ENCODE data around the gene GEMIN2. TPM values are rescaled to one million over a fixed set of nuclear protein-coding genes. Genes with fewer than 3 reads are reported as not detected.
"Not testable (repeated sequence)": the region's sequence is repeated elsewhere in the genome, so short reads cannot be mapped to it uniquely, and the experiment has no call there.

Gene GEMIN2
- total RNA-seq, 2 donors from 2014 or later, result 35.2 to 41.7 TPM

GRCh38 chr14:39138440-39138839 is 24.3 kb downstream of the GEMIN2 start:
- no peak for TF ChIP-seq CTCF (conservative IDR thresholded peaks at IDR 0.05)
- Histone ChIP-seq H3K9me3 (ENCODE audit: control insufficient read depth, low read length) (peaks cover 14% of the 10 kb centered on the region), H3K4me1 (ENCODE audit: control insufficient read depth, insufficient read depth, low read length) (no peaks in the 10 kb centered on the region), H3K27me3 (ENCODE audit: control insufficient read depth, insufficient read depth, low read length, poor library complexity, severe bottlenecking) (no peaks in the 10 kb centered on the region), H3K27ac (ENCODE audit: low read depth, low read length) (no peak overlapping the region), H3K36me3 (ENCODE audit: control insufficient read depth, insufficient read depth, low read length) (peaks cover 56% of the 10 kb centered on the region), H3K9ac (ENCODE audit: extremely low read depth, low read length, poor library complexity, severe bottlenecking) (no peak overlapping the region), H3K4me3 (ENCODE audit: low read length) (no peak overlapping the region)
- 83 to 100% methylated on average over 1 of the region's 1 CpG for WGBS, 2 experiments (ENCODE audit: insufficient coverage in 1 of 2, insufficient read length in 1 of 2)
- H3K36me3 Mint-ChIP-seq (ENCODE audit: low read depth), result peaks cover 85% of the 10 kb centered on the region
- no peak for DNase-seq
- H3K27me3 Mint-ChIP-seq (ENCODE audit: insufficient read depth), result peaks cover 2% of the 10 kb centered on the region
- no peak overlapping the region for H3K27ac Mint-ChIP-seq
- no peak overlapping the region for H3K4me3 Mint-ChIP-seq
- peaks cover 35% of the 10 kb centered on the region for H3K9me3 Mint-ChIP-seq
- no peaks in the 10 kb centered on the region for H3K4me1 Mint-ChIP-seq

GRCh38 chr14:39140170-39140569 is 26.0 kb downstream of the GEMIN2 start:
- Histone ChIP-seq H3K27ac (ENCODE audit: low read depth, low read length) (no peak overlapping the region), H3K4me3 (ENCODE audit: low read length) (no peak overlapping the region), H3K9ac (ENCODE audit: extremely low read depth, low read length, poor library complexity, severe bottlenecking) (no peak overlapping the region), H3K36me3 (ENCODE audit: control insufficient read depth, insufficient read depth, low read length) (peaks cover 39% of the 10 kb centered on the region), H3K4me1 (ENCODE audit: control insufficient read depth, insufficient read depth, low read length) (no peaks in the 10 kb centered on the region), H3K27me3 (ENCODE audit: control insufficient read depth, insufficient read depth, low read length, poor library complexity, severe bottlenecking) (no peaks in the 10 kb centered on the region), H3K9me3 (ENCODE audit: control insufficient read depth, low read length) (peaks cover 14% of the 10 kb centered on the region)
- peak; percentile 45 for DNase-seq
- H3K27ac Mint-ChIP-seq, result peak overlapping the region; percentile 39
- H3K36me3 Mint-ChIP-seq (ENCODE audit: low read depth), result peaks cover 72% of the 10 kb centered on the region
- no peaks in the 10 kb centered on the region for H3K4me1 Mint-ChIP-seq
- H3K9me3 Mint-ChIP-seq, result peaks cover 35% of the 10 kb centered on the region
- no peak overlapping the region for H3K4me3 Mint-ChIP-seq
- WGBS, 2 experiments (ENCODE audit: insufficient coverage in 1 of 2, insufficient read length in 1 of 2), result 94 to 96% methylated on average over 3 of the region's 3 CpGs
- peaks cover 2% of the 10 kb centered on the region for H3K27me3 Mint-ChIP-seq (ENCODE audit: insufficient read depth)
- TF ChIP-seq CTCF (conservative IDR thresholded peaks at IDR 0.05), result no peak

GRCh38 chr14:39141623-39142022 is 27.5 kb downstream of the GEMIN2 start:
- H3K27ac Mint-ChIP-seq; H3K27me3 ChIP-seq (ENCODE audit: control insufficient read depth, insufficient read depth, low read length, poor library complexity, severe bottlenecking); H3K4me3 ChIP-seq (ENCODE audit: low read length); H3K9ac ChIP-seq (ENCODE audit: extremely low read depth, low read length, poor library complexity, severe bottlenecking); H3K27ac ChIP-seq (ENCODE audit: low read depth, low read length); H3K4me3 Mint-ChIP-seq; H3K27me3 Mint-ChIP-seq (ENCODE audit: insufficient read depth); H3K4me1 ChIP-seq (ENCODE audit: control insufficient read depth, insufficient read depth, low read length); H3K4me1 Mint-ChIP-seq: not testable (repeated sequence)
- Histone ChIP-seq H3K9me3 (ENCODE audit: control insufficient read depth, low read length) (peaks cover 14% of the 10 kb centered on the region), H3K36me3 (ENCODE audit: control insufficient read depth, insufficient read depth, low read length) (peaks cover 27% of the 10 kb centered on the region)
- Mint-ChIP-seq H3K36me3 (ENCODE audit: low read depth) (peaks cover 71% of the 10 kb centered on the region), H3K9me3 (peaks cover 35% of the 10 kb centered on the region)
- 88 to 89% methylated on average over 1 of the region's 1 CpG for WGBS, 2 experiments (ENCODE audit: insufficient coverage in 1 of 2, insufficient read length in 1 of 2)
- peak; percentile 45 for DNase-seq

GRCh38 chr14:39143226-39143625 is 29.1 kb downstream of the GEMIN2 start:
- H3K4me1 ChIP-seq (ENCODE audit: control insufficient read depth, insufficient read depth, low read length); H3K4me3 ChIP-seq (ENCODE audit: low read length); H3K27me3 Mint-ChIP-seq (ENCODE audit: insufficient read depth); H3K4me3 Mint-ChIP-seq; H3K27ac ChIP-seq (ENCODE audit: low read depth, low read length); H3K9ac ChIP-seq (ENCODE audit: extremely low read depth, low read length, poor library complexity, severe bottlenecking); H3K4me1 Mint-ChIP-seq; H3K27ac Mint-ChIP-seq; H3K27me3 ChIP-seq (ENCODE audit: control insufficient read depth, insufficient read depth, low read length, poor library complexity, severe bottlenecking); DNase-seq: not testable (repeated sequence)
- WGBS, 2 experiments (ENCODE audit: insufficient coverage in 1 of 2, insufficient read length in 1 of 2), result 25 to 78% methylated on average over 1 to 2 of the region's 2 CpGs
- peaks cover 16% of the 10 kb centered on the region for H3K36me3 ChIP-seq (ENCODE audit: control insufficient read depth, insufficient read depth, low read length)
- H3K36me3 Mint-ChIP-seq (ENCODE audit: low read depth), result peaks cover 71% of the 10 kb centered on the region
- H3K9me3 Mint-ChIP-seq, result peaks cover 35% of the 10 kb centered on the region
- peaks cover 14% of the 10 kb centered on the region for H3K9me3 ChIP-seq (ENCODE audit: control insufficient read depth, low read length)
